ENCODE results near the gene EIF2A. TPM values are rescaled to one million over a fixed set of nuclear protein-coding genes. Genes with fewer than 3 reads are reported as not detected.

EIF2A gene
- total and polyA plus RNA-seq, 2 of the 13 experiments (the other 11 are each of a cell fraction or from before 2014, with no cell fraction given), result 124 to 139 TPM

- no peak for TF ChIP-seq ZNF101 (CRISPR knock-in tag; IDR thresholded peaks at IDR 0.05; ENCODE audit: borderline replicate concordance, low read depth)
- no peak for TF ChIP-seq ZNF260 (CRISPR knock-in tag; IDR thresholded peaks at IDR 0.05; ENCODE audit: borderline replicate concordance, low read depth)
- no peak for TF ChIP-seq ZNF547 (CRISPR knock-in tag; IDR thresholded peaks at IDR 0.05)
- TF ChIP-seq CBX2 (IDR thresholded peaks at IDR 0.05; ENCODE audit: low read depth, low read length), result no peak
- no peak for TF ChIP-seq CBX2 (CRISPR knock-in tag; IDR thresholded peaks at IDR 0.05; ENCODE audit: low read depth)
- TF ChIP-seq RXRA (CRISPR knock-in tag; IDR thresholded peaks at IDR 0.05), result no peak
- no peak for TF ChIP-seq ZNF574 (CRISPR knock-in tag; IDR thresholded peaks at IDR 0.05)
- no peak for TF ChIP-seq ZNF577 (CRISPR knock-in tag; IDR thresholded peaks at IDR 0.05; ENCODE audit: borderline replicate concordance, low read depth)
- no peak for TF ChIP-seq ARNTL (CRISPR knock-in tag; IDR thresholded peaks at IDR 0.05)
- TF ChIP-seq KLF12 (CRISPR knock-in tag; IDR thresholded peaks at IDR 0.05; ENCODE audit: borderline replicate concordance), result no peak
- TF ChIP-seq SAP130 (CRISPR knock-in tag; IDR thresholded peaks at IDR 0.05; ENCODE audit: low read depth), result peak; percentile 73
- TF ChIP-seq ZNF3 (CRISPR knock-in tag; IDR thresholded peaks at IDR 0.05), result no peak
- no peak for TF ChIP-seq ZNF331 (CRISPR knock-in tag; IDR thresholded peaks at IDR 0.05)
- no peak for TF ChIP-seq ZNF746 (CRISPR knock-in tag; IDR thresholded peaks at IDR 0.05)
- no peak for TF ChIP-seq SNAPC4 (CRISPR knock-in tag; IDR thresholded peaks at IDR 0.05)
- TF ChIP-seq TOE1 (CRISPR knock-in tag; IDR thresholded peaks at IDR 0.05), result no peak
- no peak for TF ChIP-seq BORCS8-MEF2B (CRISPR knock-in tag; IDR thresholded peaks at IDR 0.05)
- TF ChIP-seq ASH2L (IDR thresholded peaks at IDR 0.05; ENCODE audit: insufficient read length, low read depth, low read length), result no peak
- TF ChIP-seq ZNF562 (CRISPR knock-in tag; IDR thresholded peaks at IDR 0.05; ENCODE audit: borderline replicate concordance), result no peak
Measured at GRCh38 chr3:150602426-150603152, 56.0 kb downstream of the EIF2A start (continued).
